Neural progenitor cell (in vitro differentiated cells): ENCODE measurements around the gene XPC. TPM values are rescaled to one million over a fixed set of nuclear protein-coding genes. Genes with fewer than 3 reads are reported as not detected.

Experiments
- DNase-seq: peaks from one replicate; pipeline ENCODE4 v3.0.0-alpha.2; 2016; ENCODE audit warnings: low spot score
- H2AFZ ChIP-seq: fragments of 200-600 bp; sonication (generic); replicated peaks from 2 replicates; pipeline ENCODE4 v1.6.1; 2016; ENCODE audit warnings: antibody characterized with exemption
- H3F3A ChIP-seq: fragments of 200-600 bp; sonication (generic); 2 replicates; pipeline ENCODE4 v1.6.1; 2016; ENCODE audit warnings: antibody characterized with exemption, low read depth
- H3K27ac ChIP-seq: fragments of 200-600 bp; sonication (generic); 2 replicates; pipeline ENCODE4 v1.5.1; 2016; ENCODE audit warnings: mild to moderate bottlenecking
- H3K27me3 ChIP-seq: fragments of 200-600 bp; sonication (generic); 2 replicates; pipeline ENCODE4 v1.6.1; 2016; ENCODE audit warnings: mild to moderate bottlenecking, moderate library complexity
- H3K36me3 ChIP-seq: fragments of 200-600 bp; sonication (generic); 2 replicates; pipeline ENCODE4 v1.5.1; 2016
- H3K4me1 ChIP-seq: fragments of 200-600 bp; sonication (generic); 2 replicates; pipeline ENCODE4 v1.6.1; 2016; ENCODE audit warnings: mixed run types
- H3K4me2 ChIP-seq: fragments of 200-600 bp; sonication (generic); 2 replicates; pipeline ENCODE4 v1.6.1; 2016
- H3K4me3 ChIP-seq: fragments of 200-600 bp; sonication (generic); 2 replicates; pipeline ENCODE4 v1.5.1; 2016
- H3K79me2 ChIP-seq: fragments of 200-600 bp; sonication (generic); 2 replicates; pipeline ENCODE4 v1.6.1; 2016; ENCODE audit warnings: low read depth
- H3K9ac ChIP-seq: fragments of 200-600 bp; sonication (generic); 2 replicates; pipeline ENCODE4 v1.6.1; 2016
- H3K9me3 ChIP-seq: fragments of 200-600 bp; sonication (generic); 2 replicates; pipeline ENCODE4 v1.5.1; 2016; ENCODE audit warnings: low read depth
- H4K20me1 ChIP-seq: fragments of 200-600 bp; sonication (generic); 2 replicates; pipeline ENCODE4 v1.6.1; 2016; ENCODE audit warnings: low read depth
- H3K27ac Mint-ChIP-seq: 3 replicates; pipeline ENCODE4 v1.8.0; 2021; ENCODE audit warnings: mixed read lengths
- H3K27me3 Mint-ChIP-seq: 2 replicates; pipeline ENCODE4 v1.8.0; 2022; ENCODE audit warnings: low read depth, mild to moderate bottlenecking, inconsistent platforms, moderate library complexity, mixed read lengths; ENCODE audit not compliant: insufficient read depth
- H3K36me3 Mint-ChIP-seq: 3 replicates; pipeline ENCODE4 v1.8.0; 2021; ENCODE audit warnings: mixed read lengths
- H3K4me1 Mint-ChIP-seq: 3 replicates; pipeline ENCODE4 v1.8.0; 2021; ENCODE audit warnings: mixed read lengths
- H3K4me3 Mint-ChIP-seq: 3 replicates; pipeline ENCODE4 v1.8.0; 2021; ENCODE audit warnings: mild to moderate bottlenecking, moderate library complexity, mixed read lengths
- H3K9me3 Mint-ChIP-seq: 3 replicates; pipeline ENCODE4 v1.8.0; 2020; ENCODE audit warnings: mixed read lengths
- CTCF ChIP-seq: fragments of 200-600 bp; sonication (generic); IDR thresholded peaks from 2 replicates; pipeline ENCODE4 v1.5.1; 2017; ENCODE audit warnings: antibody characterized with exemption, mild to moderate bottlenecking
- EZH2 ChIP-seq: fragments of 200-600 bp; sonication (generic); IDR thresholded peaks from 2 replicates; pipeline ENCODE4 v1.6.1; 2017; ENCODE audit warnings: antibody characterized with exemption, mild to moderate bottlenecking, moderate library complexity
- EZH2phosphoT487 ChIP-seq: fragments of 200-600 bp; sonication (generic); IDR thresholded peaks from 2 replicates; pipeline ENCODE4 v1.6.1; 2017; ENCODE audit warnings: antibody characterized with exemption
- total RNA-seq: library from RNA; depleted of rRNA; stranded (reverse); fragments of >200 nt; gene quantifications from 2 replicates; pipeline ENCODE4 v1.2.3, GENCODE V29; 2015; ENCODE audit warnings: low replicate concordance

The XPC gene
- total RNA-seq, 1 donor from 2014 or later = 44.1 TPM

GRCh38 chr3:14210843-14211594 is 32.6 kb upstream of the XPC start:
- Mint-ChIP-seq H3K4me3 (no peak overlapping the region), H3K4me1 (peaks cover 23% of the 10 kb centered on the region), H3K9me3 (no peaks in the 10 kb centered on the region), H3K27me3 (no peaks in the 10 kb centered on the region), H3K36me3 (no peaks in the 10 kb centered on the region), H3K27ac (peak overlapping the region; percentile 44)
- no peaks in the 10 kb centered on the region for H3K79me2 ChIP-seq
- H3K4me3 ChIP-seq = no peak overlapping the region
- H2AFZ ChIP-seq = no peak overlapping the region
- no peaks in the 10 kb centered on the region for H3K27me3 ChIP-seq
- H3K4me2 ChIP-seq = peak overlapping the region; percentile 7
- no peak overlapping the region for H3K9ac ChIP-seq
- peak; percentile 13 for DNase-seq
- H3K9me3 ChIP-seq = no peaks in the 10 kb centered on the region
- peaks cover 4% of the 10 kb centered on the region for H3F3A ChIP-seq
- H3K27ac ChIP-seq = no peak overlapping the region
- no peaks in the 10 kb centered on the region for H3K36me3 ChIP-seq
- no peaks in the 10 kb centered on the region for H4K20me1 ChIP-seq
- H3K4me1 ChIP-seq = peaks cover 16% of the 10 kb centered on the region
- TF ChIP-seq CTCF (no peak), EZH2phosphoT487 (no peak), EZH2 (no peak)

GRCh38 chr3:14210290-14210688 is 31.9 kb upstream of the XPC start:
- Mint-ChIP-seq H3K27ac (no peak overlapping the region), H3K27me3 (no peaks in the 10 kb centered on the region), H3K36me3 (no peaks in the 10 kb centered on the region), H3K4me3 (no peak overlapping the region), H3K4me1 (peaks cover 23% of the 10 kb centered on the region), H3K9me3 (no peaks in the 10 kb centered on the region)
- Histone ChIP-seq H2AFZ (no peak overlapping the region), H3K27ac (no peak overlapping the region), H3F3A (peaks cover 4% of the 10 kb centered on the region), H3K79me2 (no peaks in the 10 kb centered on the region), H3K9me3 (no peaks in the 10 kb centered on the region), H3K36me3 (no peaks in the 10 kb centered on the region), H3K4me3 (no peak overlapping the region), H3K4me2 (peak overlapping the region; percentile 7), H4K20me1 (no peaks in the 10 kb centered on the region), H3K27me3 (no peaks in the 10 kb centered on the region), H3K9ac (no peak overlapping the region), H3K4me1 (peaks cover 16% of the 10 kb centered on the region)
- no peak for DNase-seq
- TF ChIP-seq EZH2 = no peak
- TF ChIP-seq EZH2phosphoT487 = no peak
- TF ChIP-seq CTCF = no peak

DNA sequence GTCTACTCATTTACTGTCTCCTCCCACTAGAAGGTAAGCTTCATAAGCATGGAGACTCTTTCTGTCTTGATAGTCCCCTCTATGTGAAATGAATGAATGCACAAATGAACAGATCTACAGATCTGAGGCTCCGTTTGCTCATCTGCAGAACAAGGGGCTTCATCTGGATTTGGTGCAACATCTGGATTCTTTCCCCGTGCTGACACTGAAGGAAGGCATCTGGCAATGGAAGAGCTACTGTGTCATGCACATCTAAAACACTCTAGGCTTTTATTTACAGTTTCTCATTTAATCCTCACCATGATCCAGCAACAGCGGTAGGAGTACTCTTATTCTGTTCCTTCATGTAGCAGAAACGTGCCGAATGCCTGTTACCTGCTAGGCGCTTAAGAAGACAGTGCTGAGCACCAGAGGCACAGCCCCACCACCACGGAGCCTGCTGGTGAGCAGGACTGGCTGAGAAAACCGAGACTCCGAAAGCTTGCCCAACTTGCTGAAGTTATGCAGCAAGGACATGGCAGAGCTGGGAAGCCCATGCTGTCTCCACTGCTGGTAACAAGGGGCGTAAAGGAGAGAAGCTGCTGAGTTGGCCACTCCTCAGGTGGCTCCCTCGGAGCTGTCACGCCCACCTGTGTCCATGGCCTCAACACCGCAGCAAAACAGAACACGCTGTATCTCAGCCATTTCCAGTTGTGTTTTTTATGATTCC is 31.3 kb upstream of the XPC start:
- Histone ChIP-seq H3K79me2 (no peaks in the 10 kb centered on the region), H3K4me1 (peaks cover 16% of the 10 kb centered on the region), H3K36me3 (no peaks in the 10 kb centered on the region), H3K27ac (no peak overlapping the region), H4K20me1 (no peaks in the 10 kb centered on the region), H3K27me3 (no peaks in the 10 kb centered on the region), H3K9me3 (no peaks in the 10 kb centered on the region), H2AFZ (no peak overlapping the region), H3K4me3 (no peak overlapping the region), H3K9ac (no peak overlapping the region), H3K4me2 (no peak overlapping the region), H3F3A (peaks cover 4% of the 10 kb centered on the region)
- H3K27ac Mint-ChIP-seq = no peak overlapping the region
- H3K9me3 Mint-ChIP-seq = no peaks in the 10 kb centered on the region
- no peaks in the 10 kb centered on the region for H3K36me3 Mint-ChIP-seq
- H3K4me1 Mint-ChIP-seq = peaks cover 23% of the 10 kb centered on the region
- no peak overlapping the region for H3K4me3 Mint-ChIP-seq
- no peaks in the 10 kb centered on the region for H3K27me3 Mint-ChIP-seq
- no peak for TF ChIP-seq EZH2phosphoT487
- DNase-seq = no peak

DNA sequence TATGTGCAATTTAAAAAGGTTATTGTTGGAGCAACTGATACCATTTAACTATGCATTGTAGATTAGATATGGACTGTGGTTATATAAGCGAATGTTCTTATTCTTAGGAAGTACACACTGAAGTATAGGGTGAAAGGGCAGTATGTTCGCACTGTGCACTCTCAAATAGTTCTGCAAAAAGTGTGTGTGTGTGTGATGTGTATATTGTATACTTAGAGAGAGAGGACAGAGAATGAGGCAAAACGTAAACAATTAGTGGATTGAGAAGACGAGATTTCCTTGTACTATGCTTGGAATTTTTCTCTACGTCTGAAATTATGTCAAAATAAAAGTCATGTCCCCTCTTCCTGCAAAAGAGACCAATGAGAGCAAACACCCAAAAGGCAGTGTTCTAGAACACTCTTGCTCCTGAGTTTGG is 30.6 kb upstream of the XPC start:
- no peak for DNase-seq
- H3K9me3 ChIP-seq = no peaks in the 10 kb centered on the region
- no peaks in the 10 kb centered on the region for H3K27me3 ChIP-seq
- H3K9me3 Mint-ChIP-seq = no peaks in the 10 kb centered on the region
- no peaks in the 10 kb centered on the region for H3K36me3 ChIP-seq
- TF ChIP-seq CTCF (no peak), EZH2 (no peak), EZH2phosphoT487 (no peak)
- H3K9ac ChIP-seq = no peak overlapping the region
- H3K4me1 ChIP-seq = peaks cover 16% of the 10 kb centered on the region
- H3K27ac ChIP-seq = no peak overlapping the region
- H3K4me1 Mint-ChIP-seq = peaks cover 23% of the 10 kb centered on the region
- H3K4me3 Mint-ChIP-seq = no peak overlapping the region
- no peak overlapping the region for H3K27ac Mint-ChIP-seq
- no peaks in the 10 kb centered on the region for H3K27me3 Mint-ChIP-seq
- H4K20me1 ChIP-seq = no peaks in the 10 kb centered on the region
- peaks cover 4% of the 10 kb centered on the region for H3F3A ChIP-seq
- H2AFZ ChIP-seq = no peak overlapping the region
- no peaks in the 10 kb centered on the region for H3K79me2 ChIP-seq
- H3K4me3 ChIP-seq = no peak overlapping the region
- no peak overlapping the region for H3K4me2 ChIP-seq
- H3K36me3 Mint-ChIP-seq = no peaks in the 10 kb centered on the region
